Keratinocyte (primary cell): ENCODE results near the gene OR56A1.

Source experiments
- EZH2 ChIP-seq: IDR thresholded peaks from one replicate; pipeline ENCODE4 v1.6.1; 2012; ENCODE audit warnings: inconsistent platforms, mild to moderate bottlenecking, low read length, moderate library complexity
- TF ChIP-seq, protein P1 (sequence below), 3 experiments: IDR thresholded peaks in 1 of 3; conservative IDR thresholded peaks in 1 of 3; optimal IDR thresholded peaks in 1 of 3; 2 replicates in 2 of 3; 3 replicates in 1 of 3; pipeline versions ENCODE3 to v1.5.1; 2011; ENCODE audit warnings: low read length in 3 of 3, mild to moderate bottlenecking in 3 of 3, moderate library complexity in 2 of 3, control low read depth in 1 of 3, inconsistent platforms in 1 of 3; ENCODE audit not compliant: insufficient read depth in 2 of 3; ENCODE audit errors: extremely low read depth in 1 of 3

- TF ChIP-seq, protein P1, sequence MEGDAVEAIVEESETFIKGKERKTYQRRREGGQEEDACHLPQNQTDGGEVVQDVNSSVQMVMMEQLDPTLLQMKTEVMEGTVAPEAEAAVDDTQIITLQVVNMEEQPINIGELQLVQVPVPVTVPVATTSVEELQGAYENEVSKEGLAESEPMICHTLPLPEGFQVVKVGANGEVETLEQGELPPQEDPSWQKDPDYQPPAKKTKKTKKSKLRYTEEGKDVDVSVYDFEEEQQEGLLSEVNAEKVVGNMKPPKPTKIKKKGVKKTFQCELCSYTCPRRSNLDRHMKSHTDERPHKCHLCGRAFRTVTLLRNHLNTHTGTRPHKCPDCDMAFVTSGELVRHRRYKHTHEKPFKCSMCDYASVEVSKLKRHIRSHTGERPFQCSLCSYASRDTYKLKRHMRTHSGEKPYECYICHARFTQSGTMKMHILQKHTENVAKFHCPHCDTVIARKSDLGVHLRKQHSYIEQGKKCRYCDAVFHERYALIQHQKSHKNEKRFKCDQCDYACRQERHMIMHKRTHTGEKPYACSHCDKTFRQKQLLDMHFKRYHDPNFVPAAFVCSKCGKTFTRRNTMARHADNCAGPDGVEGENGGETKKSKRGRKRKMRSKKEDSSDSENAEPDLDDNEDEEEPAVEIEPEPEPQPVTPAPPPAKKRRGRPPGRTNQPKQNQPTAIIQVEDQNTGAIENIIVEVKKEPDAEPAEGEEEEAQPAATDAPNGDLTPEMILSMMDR (optimal IDR thresholded peaks at IDR 0.05 in 1 of 3, IDR thresholded peaks at IDR 0.05 in 1 of 3, conservative IDR thresholded peaks at IDR 0.05 in 1 of 3; ENCODE audit: extremely low read depth in 1 of 3, insufficient read depth in 2 of 3, low read length in 3 of 3): no peak
- no peak for TF ChIP-seq EZH2
Measured at GRCh38 chr11:6055569-6055968, 25.0 kb upstream of the OR56A1 start.
